CD4-positive, alpha-beta T cell treated with Interleukin-21 for 1 hour (primary cell): ENCODE measurements around the gene CFAP161.

Source experiments
- DNase-seq: peaks from one replicate; pipeline ENCODE4 v3.0.0-alpha.2; 2020

The CFAP161 gene

GRCh38 chr15:81133782-81134461 is at the start of gene CFAP161:
Gene CFAP161 (plus strand): TSS chr15:81134270. CDS start chr15:81134330, 60 bp downstream.
- no peak for DNase-seq

- DNase-seq: no peak
These were observed 49.4 kb upstream of the CFAP161 start for GRCh38 chr15:81084716-81085115.

- no peak for DNase-seq
These were observed 48.9 kb upstream of the CFAP161 start for GRCh38 chr15:81085213-81085612.

- DNase-seq: no peak
These were observed 48.2 kb upstream of the CFAP161 start for GRCh38 chr15:81085898-81086297.

- DNase-seq: no peak
These were observed 47.0 kb upstream of the CFAP161 start for GRCh38 chr15:81087066-81087465.

GRCh38 chr15:81087694-81088093 is 46.4 kb upstream of the CFAP161 start:
- DNase-seq: no peak

GRCh38 chr15:81088470-81089013 is 45.5 kb upstream of the CFAP161 start:
- DNase-seq: no peak

GRCh38 chr15:81091889-81092558 is 42.0 kb upstream of the CFAP161 start:
- no peak for DNase-seq

- no peak for DNase-seq
These were observed 41.5 kb upstream of the CFAP161 start for GRCh38 chr15:81092559-81092902.

GRCh38 chr15:81093961-81094360 is 40.1 kb upstream of the CFAP161 start:
- no peak for DNase-seq

GRCh38 chr15:81095690-81096365 is 38.2 kb upstream of the CFAP161 start:
- no peak for DNase-seq

- DNase-seq: no peak
These were observed 37.7 kb upstream of the CFAP161 start for GRCh38 chr15:81096398-81096797.

GRCh38 chr15:81097116-81097889 is 36.8 kb upstream of the CFAP161 start:
- DNase-seq: no peak

GRCh38 chr15:81097890-81098280 is 36.2 kb upstream of the CFAP161 start:
- DNase-seq: no peak

- no peak for DNase-seq
These were observed 35.7 kb upstream of the CFAP161 start for GRCh38 chr15:81098349-81098748.

GRCh38 chr15:81098861-81099651 is 35.0 kb upstream of the CFAP161 start:
- no peak for DNase-seq

GRCh38 chr15:81101894-81102815 is 31.9 kb upstream of the CFAP161 start:
- DNase-seq: no peak

GRCh38 chr15:81103857-81104256 is 30.2 kb upstream of the CFAP161 start:
- no peak for DNase-seq

GRCh38 chr15:81105545-81105944 is 28.5 kb upstream of the CFAP161 start:
- DNase-seq: no peak

- peak; percentile 48 for DNase-seq
These were observed 27.5 kb upstream of the CFAP161 start for GRCh38 chr15:81106560-81106959.

GRCh38 chr15:81107889-81108288 is 26.2 kb upstream of the CFAP161 start:
- no peak for DNase-seq
